Sigmoid colon (tissue), 3 donors: ENCODE data around the gene ZIM2.

Source experiments
- CTCF ChIP-seq, 4 experiments: fragments of 450-650 bp in 3 of 4; fragments of 200-600 bp in 1 of 4; IDR thresholded peaks; one replicate each; pipeline ENCODE4 v1.5.1; 2016 to 2019; ENCODE audit warnings: antibody characterized with exemption in 4 of 4, mild to moderate bottlenecking in 3 of 4, moderate library complexity in 2 of 4
- POLR2A ChIP-seq, 2 donors: fragments of 450-650 bp; IDR thresholded peaks; one replicate each; pipeline ENCODE4 v1.6.1; 2016; ENCODE audit warnings: antibody characterized with exemption in 2 of 2, mild to moderate bottlenecking in 2 of 2, moderate library complexity in 2 of 2

- no peak for TF ChIP-seq CTCF (IDR thresholded peaks at IDR 0.05)
- no peak for TF ChIP-seq POLR2A (IDR thresholded peaks at IDR 0.05)
Measured at GRCh38 chr19:56764196-56764695, 76.3 kb downstream of the ZIM2 start.
